ENCODE measurements around the gene SYCP2L.

- no peak for TF ChIP-seq CTCF (IDR thresholded peaks at IDR 0.05; ENCODE audit: poor library complexity, severe bottlenecking)
- no peak for TF ChIP-seq EZH2 (IDR thresholded peaks at IDR 0.05; ENCODE audit: borderline replicate concordance, insufficient read depth, low read length, poor library complexity, severe bottlenecking)
- TF ChIP-seq POLR2AphosphoS5 (IDR thresholded peaks at IDR 0.05): no peak
- no peak for TF ChIP-seq REST (IDR thresholded peaks at IDR 0.05; ENCODE audit: borderline replicate concordance)
- TF ChIP-seq RAD21 (conservative IDR thresholded peaks at IDR 0.05): no peak
- TF ChIP-seq MXI1 (conservative IDR thresholded peaks at IDR 0.05; ENCODE audit: poor library complexity, severe bottlenecking): no peak
- no peak for TF ChIP-seq TAF1 (IDR thresholded peaks at IDR 0.05; ENCODE audit: low read depth)
- no peak for TF ChIP-seq EP300 (conservative IDR thresholded peaks at IDR 0.05; ENCODE audit: poor library complexity, severe bottlenecking)
Measured at GRCh38 chr6:10947966-10948365, 61.1 kb downstream of the SYCP2L start.
